ENCODE results near the gene PSMB10. TPM values are rescaled to one million over a fixed set of nuclear protein-coding genes. Genes with fewer than 3 reads are reported as not detected.
A peak's percentile ranks its signal among the peaks of the same experiment; 100 is the strongest.

Gene PSMB10
- total RNA-seq, 1 experiment from 2014 or later: 24.5 TPM

- H3K23ac ChIP-seq (ENCODE audit: insufficient read length, low read depth, low read length): no peak overlapping the region
- no peak overlapping the region for H3K27ac ChIP-seq (ENCODE audit: insufficient read length, low read depth, low read length)
- peak overlapping the region; percentile 11 for H4K91ac ChIP-seq (ENCODE audit: insufficient read length, low read depth, low read length)
- H3K9me3 Mint-ChIP-seq: no peaks in the 10 kb centered on the region
- no peak overlapping the region for H2BK12ac ChIP-seq (ENCODE audit: insufficient read length, low read depth, low read length)
- peaks cover 15 to 16% of the 10 kb centered on the region in 2 experiments for H3K4me1 Mint-ChIP-seq
- H2BK20ac ChIP-seq (ENCODE audit: low read depth, low read length, poor library complexity, severe bottlenecking): no peak overlapping the region
- H2BK5ac ChIP-seq (ENCODE audit: insufficient read length, low read length): no peak overlapping the region
- H3K27me3 ChIP-seq (ENCODE audit: insufficient read depth, low read length): no peaks in the 10 kb centered on the region
- peaks cover 7% of the 10 kb centered on the region for H3K79me1 ChIP-seq (ENCODE audit: insufficient read depth, low read depth, low read length, poor library complexity, severe bottlenecking)
- no peak overlapping the region for H2AK5ac ChIP-seq (ENCODE audit: insufficient read length, low read length)
- peak overlapping the region; percentile 89 to 98 (median 95); a peak in 6 of 7 replicates for H3K27ac Mint-ChIP-seq
- H3K9me3 ChIP-seq (ENCODE audit: control insufficient read depth, low read depth, low read length): no peaks in the 10 kb centered on the region
- H3K4me3 Mint-ChIP-seq: peak overlapping the region; percentile 95 to 98
- H3K56ac ChIP-seq (ENCODE audit: insufficient read length, low read depth, low read length): no peak overlapping the region
- DNase-seq: no peak
- H3K4ac ChIP-seq (ENCODE audit: low read depth, low read length): no peak overlapping the region
- no peak overlapping the region for H4K8ac ChIP-seq (replicated peaks; ENCODE audit: insufficient read length, low read depth, low read length)
- H3K23me2 ChIP-seq (ENCODE audit: insufficient read length, low read depth, low read length, poor library complexity, severe bottlenecking): peaks cover 6% of the 10 kb centered on the region
- H3K79me2 ChIP-seq (ENCODE audit: insufficient read depth, low read length): peaks cover 8% of the 10 kb centered on the region; the same call in 1 of the 2 replicates
- H3K27me3 Mint-ChIP-seq (ENCODE audit: low read depth): no peaks in the 10 kb centered on the region
- no peaks in the 10 kb centered on the region for H3K4me1 ChIP-seq (ENCODE audit: insufficient read depth, low read length)
- H4K5ac ChIP-seq (ENCODE audit: insufficient read length, low read depth, low read length): no peak overlapping the region
- no peak overlapping the region for H2AFZ ChIP-seq (ENCODE audit: low read length)
- H3K4me2 ChIP-seq (ENCODE audit: insufficient read depth, insufficient read length, low read length): peak overlapping the region; percentile 75
- no CpG with 5 or more reads among the region's 14 CpGs for WGBS (ENCODE audit: extremely low coverage, insufficient read length, low lambda C conversion rate)
- no peak overlapping the region for H2BK15ac ChIP-seq (ENCODE audit: low read depth, low read length)
- H3K36me3 Mint-ChIP-seq (ENCODE audit: insufficient read depth in 1 of 3, low read depth in 3 of 3): no peaks in the 10 kb centered on the region
- no peaks in the 10 kb centered on the region for H4K20me1 ChIP-seq (ENCODE audit: control insufficient read depth, insufficient read depth, insufficient read length)
- H3K14ac ChIP-seq (ENCODE audit: insufficient read depth, low read length): peak overlapping the region; percentile 86
- TF ChIP-seq CTCF (conservative IDR thresholded peaks at IDR 0.05): no peak
- no peak overlapping the region for H2BK120ac ChIP-seq (ENCODE audit: low read depth, low read length, poor library complexity, severe bottlenecking)
- peak overlapping the region; percentile 89 for H3K9ac ChIP-seq (ENCODE audit: extremely low read depth, insufficient read length, low read length)
- H3T11ph ChIP-seq (ENCODE audit: low read length): no peak overlapping the region
- peak overlapping the region; percentile 59 for H3K18ac ChIP-seq (ENCODE audit: insufficient read length, low read depth, low read length)
Observed at GRCh38 chr16:67893743-67894399, 42.8 kb downstream of the PSMB10 start.
